Esophagus squamous epithelium (tissue), 4 donors: ENCODE results near the gene MAGEA4.

Experiments used
- CTCF ChIP-seq, 6 experiments: fragments of 450-650 bp in 4 of 6; fragments of 200-600 bp in 2 of 6; sonication (generic) in 2 of 6; IDR thresholded peaks; one replicate each; pipeline ENCODE4 v1.5.1; 2016 to 2019; ENCODE audit warnings: antibody characterized with exemption in 6 of 6, mild to moderate bottlenecking in 4 of 6, moderate library complexity in 4 of 6
- POLR2A ChIP-seq, 4 donors: fragments of 450-650 bp; IDR thresholded peaks; one replicate each; pipeline ENCODE4 v1.6.1; 2017; ENCODE audit warnings: antibody characterized with exemption in 4 of 4, mild to moderate bottlenecking in 4 of 4, moderate library complexity in 3 of 4

- no peak for TF ChIP-seq CTCF (IDR thresholded peaks at IDR 0.05)
- TF ChIP-seq POLR2A (IDR thresholded peaks at IDR 0.05), result no peak
Measured at GRCh38 chrX:151896734-151897474, 15.8 kb upstream of the MAGEA4 start.
